D721Med (cell line): Measurements from ENCODE around the gene DIO3.

Experiments
- DNase-seq: peaks from one replicate; pipeline ENCODE4 v3.0.0; 2011; ENCODE audit warnings: low spot score; ENCODE audit not compliant: insufficient read length
- FAIRE-seq: peaks from 2 replicates; lab custom pipeline; 2011; peaks lifted over from hg19 to GRCh38; lab: Jason Lieb, UNC
- TF ChIP-seq, protein P1 (sequence below): IDR thresholded peaks from 2 replicates; pipeline ENCODE4 v1.5.1; 2012; ENCODE audit warnings: mild to moderate bottlenecking, control low read depth; ENCODE audit not compliant: insufficient read depth; ENCODE audit errors: missing control alignments

DIO3 gene

GRCh38 chr14:101520621-101521472 is 40.4 kb upstream of the DIO3 start:
- DNase-seq = no peak
- TF ChIP-seq, protein P1, sequence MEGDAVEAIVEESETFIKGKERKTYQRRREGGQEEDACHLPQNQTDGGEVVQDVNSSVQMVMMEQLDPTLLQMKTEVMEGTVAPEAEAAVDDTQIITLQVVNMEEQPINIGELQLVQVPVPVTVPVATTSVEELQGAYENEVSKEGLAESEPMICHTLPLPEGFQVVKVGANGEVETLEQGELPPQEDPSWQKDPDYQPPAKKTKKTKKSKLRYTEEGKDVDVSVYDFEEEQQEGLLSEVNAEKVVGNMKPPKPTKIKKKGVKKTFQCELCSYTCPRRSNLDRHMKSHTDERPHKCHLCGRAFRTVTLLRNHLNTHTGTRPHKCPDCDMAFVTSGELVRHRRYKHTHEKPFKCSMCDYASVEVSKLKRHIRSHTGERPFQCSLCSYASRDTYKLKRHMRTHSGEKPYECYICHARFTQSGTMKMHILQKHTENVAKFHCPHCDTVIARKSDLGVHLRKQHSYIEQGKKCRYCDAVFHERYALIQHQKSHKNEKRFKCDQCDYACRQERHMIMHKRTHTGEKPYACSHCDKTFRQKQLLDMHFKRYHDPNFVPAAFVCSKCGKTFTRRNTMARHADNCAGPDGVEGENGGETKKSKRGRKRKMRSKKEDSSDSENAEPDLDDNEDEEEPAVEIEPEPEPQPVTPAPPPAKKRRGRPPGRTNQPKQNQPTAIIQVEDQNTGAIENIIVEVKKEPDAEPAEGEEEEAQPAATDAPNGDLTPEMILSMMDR = no peak
- no peak for FAIRE-seq

DNA sequence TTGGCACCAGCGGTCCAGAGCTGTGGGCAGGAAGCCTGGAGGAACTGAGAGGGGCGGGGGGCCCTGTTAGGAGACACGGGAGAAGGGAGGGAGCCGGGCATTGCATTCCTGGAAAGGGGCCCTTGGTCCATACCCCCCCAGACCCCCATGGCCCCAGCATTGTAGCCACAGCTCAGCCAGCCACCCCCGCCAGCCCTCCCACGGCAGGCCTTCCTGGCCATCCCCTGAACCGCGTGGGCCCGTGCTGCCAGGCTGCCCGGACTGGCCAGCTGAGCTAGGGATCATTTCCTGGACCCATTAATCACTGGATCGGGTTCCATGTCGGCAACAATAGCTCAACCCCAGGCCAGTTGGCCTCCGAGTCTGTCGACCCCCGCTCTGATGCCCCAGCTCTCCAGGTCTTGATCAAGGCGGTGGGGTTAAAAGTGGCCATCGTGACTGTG is 39.8 kb upstream of the DIO3 start:
- FAIRE-seq = no peak
- TF ChIP-seq, protein P1 = no peak
- no peak for DNase-seq

DNA sequence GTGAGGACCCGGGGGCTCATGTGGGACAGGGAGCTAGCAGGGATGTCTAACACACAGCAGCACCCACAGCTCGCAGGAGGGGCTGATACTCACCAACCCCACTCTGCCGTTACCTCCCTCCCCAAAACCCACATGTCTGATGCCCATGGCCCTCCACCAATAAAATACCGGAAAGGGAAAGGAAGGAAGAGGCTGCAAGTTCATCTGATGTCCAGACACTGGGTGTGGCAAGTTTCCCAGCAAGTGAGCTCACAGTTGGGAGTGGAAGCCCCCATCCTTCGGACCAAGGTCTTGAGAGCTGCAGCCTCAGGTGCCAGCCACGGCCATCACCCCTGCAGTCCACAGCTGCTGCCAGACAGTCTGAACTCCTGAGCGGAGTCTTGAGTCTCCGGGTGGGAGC is 39.3 kb upstream of the DIO3 start:
- no peak for FAIRE-seq
- TF ChIP-seq, protein P1 = no peak
- DNase-seq = no peak

DNA sequence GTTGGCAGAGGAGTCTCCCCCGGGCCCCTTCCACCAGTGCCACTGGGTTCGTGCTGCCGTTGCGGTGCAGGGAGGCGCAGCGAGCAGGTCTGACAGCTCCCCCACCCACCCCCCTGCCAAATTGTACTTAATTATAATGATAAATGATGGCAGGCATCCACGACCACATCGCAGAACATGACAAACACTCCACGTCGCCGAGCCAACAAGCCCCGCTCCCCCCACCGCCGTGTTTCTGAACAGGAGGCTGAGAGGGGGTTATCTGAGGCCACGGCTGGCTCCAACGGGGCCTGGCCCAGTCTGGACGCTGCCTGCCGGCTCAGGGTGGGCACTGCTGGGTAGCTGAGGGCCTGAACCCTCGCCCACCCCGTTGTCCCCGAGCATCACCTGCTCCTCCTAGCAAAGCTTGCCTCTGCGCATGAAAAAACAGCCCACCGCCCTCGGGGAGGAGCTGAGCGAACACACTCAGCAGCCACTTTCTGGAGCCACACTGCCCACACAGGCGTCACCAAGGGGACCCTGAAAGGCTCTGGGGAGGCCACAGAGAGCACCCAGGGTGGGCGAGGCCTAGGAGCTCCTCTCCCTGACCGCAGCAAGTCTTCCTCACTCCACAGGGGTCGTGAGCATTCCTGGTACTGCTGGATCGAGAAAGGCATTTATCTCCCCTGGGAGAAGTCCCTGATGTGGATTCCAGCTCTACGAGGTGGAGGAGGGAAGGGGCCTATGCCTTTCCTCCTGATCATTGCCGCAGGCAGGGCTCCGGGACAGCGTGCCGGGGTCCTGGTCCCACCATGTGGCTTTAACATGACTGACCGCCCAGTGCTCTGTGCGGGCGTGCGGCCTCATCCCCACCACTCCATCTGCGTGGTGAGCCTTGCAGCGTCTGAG is 35.4 kb upstream of the DIO3 start:
- TF ChIP-seq, protein P1 = no peak
- DNase-seq (no peak), FAIRE-seq (no peak)

DNA sequence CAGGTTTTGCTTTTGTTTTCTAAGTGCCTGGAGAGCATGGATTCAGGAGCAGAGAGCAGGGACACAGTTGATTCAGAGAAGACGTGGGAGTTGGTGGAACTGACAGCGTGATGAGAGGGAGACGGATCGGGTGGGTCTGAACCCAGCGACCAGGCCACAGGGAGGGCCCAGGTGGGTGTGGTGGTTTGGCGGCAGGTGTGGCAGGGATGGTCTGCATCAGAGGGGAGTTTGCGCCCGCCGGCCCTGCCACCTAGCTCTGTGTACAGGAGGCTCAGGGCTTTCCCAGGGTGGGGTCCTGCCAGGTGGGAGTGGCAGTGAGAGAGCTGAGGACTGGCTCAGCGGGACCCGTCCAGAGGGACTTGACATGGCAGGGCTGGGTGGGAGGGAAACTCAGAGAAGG is 33.3 kb upstream of the DIO3 start:
- TF ChIP-seq, protein P1 = no peak
- no peak for DNase-seq
- no peak for FAIRE-seq

DNA sequence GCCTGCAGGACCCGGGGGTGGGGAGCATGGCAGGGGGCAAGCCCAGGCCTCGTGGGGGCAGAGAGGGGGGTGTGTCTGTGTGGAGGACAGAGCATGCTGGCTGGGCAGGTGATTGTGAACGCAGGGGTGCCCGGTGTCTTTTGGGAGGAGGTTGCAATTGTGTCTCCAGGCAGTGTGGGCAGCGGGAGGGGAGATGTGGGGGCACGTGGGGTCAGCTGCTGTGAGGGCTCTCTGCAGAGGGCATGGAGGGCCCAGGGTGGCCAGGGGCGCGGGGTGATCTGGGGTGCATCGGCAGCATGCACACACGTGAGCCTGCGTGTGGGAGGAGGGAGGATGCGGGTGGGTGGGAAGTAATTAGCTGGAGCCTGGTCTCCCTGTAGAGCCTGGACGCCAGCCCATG is 32.2 kb upstream of the DIO3 start:
- TF ChIP-seq, protein P1 = no peak
- DNase-seq (no peak), FAIRE-seq (no peak)
